CD1c-positive myeloid dendritic cell (primary cell): Measurements from ENCODE around the gene THAP4.

ENCODE experiments used
- DNase-seq: peaks from one replicate; pipeline ENCODE4 v3.0.0-alpha.2; 2016; ENCODE audit errors: extremely low spot score

Gene THAP4

DNA sequence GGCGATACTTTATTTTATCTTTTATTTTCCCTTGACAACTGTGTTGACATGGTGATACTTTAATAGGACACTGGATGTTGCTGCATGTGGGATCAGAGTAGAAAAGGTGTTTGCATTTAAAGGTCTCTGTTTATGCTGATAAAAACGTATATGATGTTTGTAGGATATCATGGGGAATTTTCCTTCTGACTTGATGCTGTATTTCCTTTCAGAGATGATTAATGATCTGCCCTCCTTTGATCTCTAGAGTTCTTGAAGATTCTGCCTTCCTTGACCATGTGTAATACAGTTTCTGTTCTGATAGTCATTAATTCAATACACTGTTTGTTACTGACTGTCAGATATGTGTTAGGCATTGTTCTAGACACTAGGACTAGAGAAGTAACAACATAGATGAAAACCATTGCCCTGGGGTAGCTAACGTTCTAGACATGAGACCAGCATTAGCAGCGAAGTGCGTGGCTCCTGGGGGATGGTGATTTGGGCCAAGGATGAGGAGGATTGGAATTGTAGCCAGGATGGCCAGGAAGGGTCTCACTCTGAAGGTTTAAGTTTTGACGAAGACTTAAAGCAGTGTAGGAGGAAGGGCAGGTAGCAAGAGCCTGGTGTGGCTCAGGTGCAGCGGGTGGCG, 3.3 kb upstream of the THAP4 start:
- no peak for DNase-seq

- DNase-seq, result no peak
Measured at GRCh38 chr2:241639385-241639784, 2.4 kb upstream of the THAP4 start.

DNA sequence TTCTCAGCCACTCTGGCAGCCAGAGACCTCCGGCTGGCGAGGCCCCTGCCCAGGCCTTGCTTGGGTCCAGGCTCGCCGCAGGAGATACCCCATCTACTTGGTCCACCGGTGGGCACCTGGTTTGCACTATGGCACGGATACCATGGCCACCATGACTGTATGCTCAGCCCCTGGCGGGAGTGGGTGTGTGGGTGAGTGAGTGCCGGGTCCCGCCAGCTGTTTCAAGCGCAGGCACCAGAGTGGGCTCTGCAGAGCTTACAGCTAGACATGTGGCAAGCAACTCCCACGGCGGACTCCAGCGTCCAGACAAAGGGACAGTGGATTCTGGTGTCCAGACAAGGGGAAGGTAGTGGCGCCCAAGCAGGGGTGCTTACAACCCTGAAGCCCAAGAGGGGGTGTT, 2.0 kb upstream of the THAP4 start:
- DNase-seq, result no peak

DNA sequence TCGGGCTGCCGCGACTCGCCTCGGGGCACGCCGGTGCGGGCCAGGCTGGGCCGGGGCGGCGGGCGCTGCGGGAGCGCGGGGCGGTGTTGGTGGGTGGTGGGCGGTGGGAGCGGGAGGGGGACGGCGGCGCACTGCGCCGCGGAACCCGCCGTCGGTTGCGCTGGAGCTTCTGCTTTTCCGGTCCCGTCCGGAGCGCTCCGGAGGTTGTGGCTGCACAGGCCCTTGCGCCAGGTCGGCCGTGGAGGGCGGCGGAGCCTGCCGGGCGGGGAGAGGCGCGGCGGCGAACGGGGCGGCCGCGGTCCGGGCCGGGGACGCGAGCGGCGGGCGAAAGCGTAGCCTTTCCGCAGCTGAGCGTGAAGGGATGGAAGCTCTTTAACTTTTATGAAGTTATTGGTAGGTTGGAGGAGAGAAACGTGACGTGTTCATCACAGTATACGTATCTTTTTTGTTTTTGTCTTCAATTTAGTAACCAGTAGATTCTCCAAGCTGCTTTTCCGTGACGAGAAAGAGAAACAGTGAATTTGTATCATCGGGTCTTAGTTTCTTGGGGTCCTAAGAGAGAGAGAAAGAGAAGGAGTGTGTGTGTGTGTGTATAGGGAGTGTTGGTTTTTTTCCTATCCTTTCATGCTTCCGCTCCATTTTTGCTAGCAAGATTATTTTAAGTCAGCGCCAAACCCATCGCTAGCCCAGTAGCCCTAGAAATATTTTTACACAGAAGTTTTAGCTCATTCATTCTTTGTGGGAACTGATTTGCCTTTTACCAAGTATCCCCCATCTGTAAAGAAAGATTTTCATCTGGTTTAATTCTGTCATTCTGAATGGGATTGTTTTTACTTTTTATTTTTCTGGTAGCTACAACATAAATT, 1.1 kb upstream of the THAP4 start:
- peak; percentile 79 for DNase-seq

DNA sequence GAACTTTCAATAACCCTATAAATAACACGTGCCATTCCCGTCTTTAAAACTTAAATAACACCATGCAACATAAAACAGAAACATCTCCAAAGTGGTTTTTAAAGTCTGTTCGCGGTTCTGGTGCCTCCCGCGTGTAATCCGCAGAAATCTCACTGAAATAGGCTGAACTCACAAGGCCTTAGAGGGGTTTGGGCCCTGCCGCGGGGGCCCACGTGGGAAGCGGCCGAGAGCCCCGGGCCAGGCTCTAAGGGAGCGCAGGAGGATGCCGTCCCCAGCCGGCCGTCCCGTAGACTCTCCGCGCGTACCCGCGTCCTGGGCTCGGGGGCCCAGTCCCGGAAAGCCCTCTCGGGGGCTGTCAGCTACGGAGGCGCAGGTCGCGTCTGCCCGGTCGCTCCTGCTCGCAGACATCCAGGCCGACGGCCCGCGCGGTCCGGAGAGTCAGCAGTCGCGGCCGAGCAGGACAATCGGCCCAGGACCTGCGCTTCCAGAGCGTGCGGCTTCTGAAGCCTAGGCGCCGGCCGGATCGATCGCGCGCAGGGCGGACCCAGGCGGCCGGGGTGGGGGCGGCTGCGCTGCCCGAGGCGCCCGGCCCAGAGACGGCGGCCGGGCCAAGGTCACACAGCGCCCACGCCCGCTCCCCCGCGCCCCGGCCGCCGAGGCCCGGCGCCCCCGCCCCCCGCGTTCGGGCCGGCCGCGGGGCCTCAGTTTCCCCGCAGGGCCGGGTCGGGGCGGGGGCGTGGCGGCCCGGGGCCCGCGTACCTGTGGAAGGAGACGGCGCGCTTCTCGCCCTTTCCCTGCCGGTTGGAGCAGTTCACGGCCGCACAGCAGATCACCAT, 558 bp downstream of the THAP4 start:
- peak; percentile 22 for DNase-seq

GRCh38 chr2:241635756-241636155, 1.2 kb downstream of the THAP4 start:
- DNase-seq, result no peak

DNA sequence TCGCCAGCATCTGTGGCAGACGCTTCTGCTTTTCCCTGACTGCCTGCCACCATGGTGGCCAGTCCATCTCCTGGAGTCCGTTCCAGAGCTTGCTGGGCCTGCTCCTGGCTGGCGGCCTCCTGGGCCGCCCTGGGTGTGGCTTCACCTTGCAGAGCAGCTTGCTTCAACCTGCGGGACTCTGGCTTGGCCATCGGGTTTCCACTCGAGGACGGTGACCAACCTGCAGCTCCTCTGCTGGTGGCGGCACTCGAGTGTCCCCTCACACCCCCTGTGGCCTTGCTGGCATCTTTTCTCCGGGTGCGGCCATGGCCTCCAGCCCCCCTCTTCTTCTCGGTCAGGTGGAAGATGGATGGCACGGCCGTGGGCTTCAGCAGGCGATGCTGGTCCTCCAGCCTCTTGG, 3.4 kb downstream of the THAP4 start:
- DNase-seq, result no peak

DNA sequence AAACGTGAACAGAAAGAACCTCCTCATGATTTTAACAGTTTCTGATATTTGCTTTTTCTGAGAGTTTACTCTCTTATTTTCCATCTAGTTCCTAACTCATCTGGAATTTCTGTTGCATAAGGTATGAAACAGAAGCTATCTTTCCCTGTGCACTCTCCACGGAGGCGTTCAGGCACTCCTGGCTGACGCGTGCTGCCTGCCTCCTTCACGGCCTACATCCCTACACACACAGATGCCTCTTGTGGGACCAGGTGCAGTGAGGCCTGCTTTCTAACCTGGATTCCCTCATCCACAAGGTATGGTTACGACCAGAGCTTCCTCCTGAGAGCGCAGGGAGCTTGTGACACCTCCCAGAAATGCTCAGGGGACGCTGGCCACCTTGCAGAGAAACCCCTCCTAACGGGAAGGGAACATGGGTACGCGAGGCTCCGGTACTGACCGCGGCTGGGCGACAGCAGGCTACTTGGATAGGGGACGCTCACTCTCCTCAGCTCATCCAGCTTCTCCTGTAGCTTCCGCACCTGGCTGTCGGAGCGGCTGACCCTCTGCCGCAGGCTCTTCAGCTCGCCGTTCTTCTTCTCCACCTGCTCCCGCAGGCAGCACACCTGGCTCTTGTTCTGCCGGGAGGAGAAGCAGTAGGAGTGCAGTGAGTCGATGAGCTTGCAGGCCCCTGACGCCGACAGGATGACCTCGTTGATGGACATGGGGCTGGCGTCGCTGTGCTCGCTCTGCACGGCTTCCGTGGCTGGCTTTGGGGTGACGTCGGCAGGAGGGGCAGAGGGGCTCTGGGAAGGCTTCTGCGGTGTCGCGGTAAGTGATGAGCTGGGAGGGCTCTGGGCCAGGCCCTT, 4.3 kb downstream of the THAP4 start:
- DNase-seq, result no peak

DNA sequence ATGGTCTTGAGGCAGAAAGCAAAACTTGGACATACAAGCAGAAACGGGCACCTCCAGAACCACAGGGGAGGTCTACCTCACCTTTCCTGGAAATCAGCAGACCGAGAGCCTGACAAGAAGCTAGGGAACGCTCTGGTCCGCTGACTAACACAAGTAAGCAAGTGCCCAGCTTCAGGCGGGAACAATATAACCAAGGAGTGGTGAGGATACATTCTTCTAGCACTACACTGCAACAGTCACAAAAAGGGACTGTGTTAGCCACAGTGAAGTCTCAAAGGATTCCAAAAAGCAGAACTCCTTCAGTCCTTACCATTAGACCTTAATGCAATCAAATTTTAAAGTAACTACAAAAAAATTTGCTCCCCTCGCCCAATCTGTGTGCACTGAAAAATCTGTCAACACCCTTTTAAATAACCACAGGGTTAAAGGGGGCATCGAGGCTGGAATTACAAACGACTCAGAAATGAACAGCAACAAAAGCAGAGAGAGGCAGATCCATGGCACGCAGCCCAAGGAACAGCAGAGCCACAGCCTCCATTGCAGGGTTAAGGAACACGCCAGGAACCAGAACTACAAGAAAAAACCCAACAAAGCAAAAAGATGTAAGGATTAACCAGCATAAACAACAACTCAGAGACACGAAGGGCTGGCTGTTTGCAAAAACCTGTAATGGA, 7.1 kb downstream of the THAP4 start:
- DNase-seq, result no peak

- no peak for DNase-seq
Measured at GRCh38 chr2:241627675-241628074, 9.3 kb downstream of the THAP4 start.

- DNase-seq, result peak; percentile 37
Measured at GRCh38 chr2:241620419-241620769, 16.6 kb downstream of the THAP4 start.

DNA sequence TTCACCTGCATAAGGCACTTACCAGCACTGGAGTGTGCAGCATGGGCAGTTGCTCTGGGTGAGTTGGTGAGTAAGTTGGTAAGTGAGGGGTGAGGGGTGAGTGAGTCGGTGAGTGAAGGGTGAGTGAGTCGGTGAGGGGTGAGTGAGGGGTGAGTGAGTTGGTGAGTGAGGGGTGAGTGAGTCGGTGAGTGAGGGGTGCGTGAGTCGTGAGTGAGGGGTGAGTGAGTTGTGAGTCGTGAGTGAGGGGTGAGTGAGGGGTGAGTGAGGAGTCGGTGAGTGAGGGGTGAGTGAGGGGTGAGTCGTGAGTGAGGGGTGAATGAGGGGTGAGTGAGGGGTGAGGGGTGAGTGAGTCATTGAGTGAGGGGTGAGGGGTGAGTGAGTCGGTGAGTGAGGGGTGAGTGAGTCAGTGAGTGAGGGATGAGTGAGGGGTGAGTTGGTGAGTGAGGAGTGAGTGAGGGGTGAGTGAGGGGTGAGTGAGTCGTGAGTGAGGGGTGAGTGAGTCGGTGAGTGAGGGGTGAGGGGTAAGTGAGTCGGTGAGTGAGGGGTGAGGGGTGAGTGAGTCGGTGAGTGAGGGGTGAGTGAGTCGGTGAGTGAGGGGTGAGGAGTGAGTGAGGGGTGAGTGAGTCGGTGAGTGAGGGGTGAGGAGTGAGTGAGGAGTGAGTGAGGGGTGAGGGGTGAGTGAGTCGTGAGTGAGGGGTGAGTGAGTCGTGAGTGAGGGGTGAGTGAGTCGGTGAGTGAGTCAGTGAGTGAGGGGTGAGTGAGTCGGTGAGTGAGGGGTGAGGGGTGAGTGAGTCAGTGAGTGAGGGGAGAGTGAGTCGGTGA, 17.1 kb downstream of the THAP4 start:
- DNase-seq, result no peak

GRCh38 chr2:241618829-241619228, 18.1 kb downstream of the THAP4 start:
- no peak for DNase-seq

DNA sequence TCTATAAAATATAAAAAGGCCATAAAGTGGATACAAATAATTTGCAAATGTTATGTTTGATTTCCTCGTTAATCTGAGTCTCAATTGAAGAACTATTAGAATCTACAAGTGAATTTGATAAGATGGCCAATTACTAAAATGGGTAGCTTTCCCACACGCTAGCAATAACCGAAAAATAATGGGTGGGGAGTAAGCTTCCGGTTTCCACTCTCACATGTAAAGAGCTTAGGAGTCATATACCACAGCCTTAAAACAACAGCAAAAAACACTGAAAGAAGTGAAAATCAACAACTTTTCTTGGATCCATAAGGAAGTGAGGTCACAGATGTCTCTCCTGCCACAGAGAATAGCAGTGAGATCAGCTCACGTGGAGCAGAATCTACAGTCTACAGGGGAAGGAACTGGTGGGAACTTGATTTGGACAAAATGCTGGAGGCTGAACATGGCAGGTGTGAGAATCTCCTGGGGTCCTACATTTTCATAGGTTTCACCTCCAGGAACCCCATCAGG, 18.6 kb downstream of the THAP4 start:
- DNase-seq, result no peak

DNA sequence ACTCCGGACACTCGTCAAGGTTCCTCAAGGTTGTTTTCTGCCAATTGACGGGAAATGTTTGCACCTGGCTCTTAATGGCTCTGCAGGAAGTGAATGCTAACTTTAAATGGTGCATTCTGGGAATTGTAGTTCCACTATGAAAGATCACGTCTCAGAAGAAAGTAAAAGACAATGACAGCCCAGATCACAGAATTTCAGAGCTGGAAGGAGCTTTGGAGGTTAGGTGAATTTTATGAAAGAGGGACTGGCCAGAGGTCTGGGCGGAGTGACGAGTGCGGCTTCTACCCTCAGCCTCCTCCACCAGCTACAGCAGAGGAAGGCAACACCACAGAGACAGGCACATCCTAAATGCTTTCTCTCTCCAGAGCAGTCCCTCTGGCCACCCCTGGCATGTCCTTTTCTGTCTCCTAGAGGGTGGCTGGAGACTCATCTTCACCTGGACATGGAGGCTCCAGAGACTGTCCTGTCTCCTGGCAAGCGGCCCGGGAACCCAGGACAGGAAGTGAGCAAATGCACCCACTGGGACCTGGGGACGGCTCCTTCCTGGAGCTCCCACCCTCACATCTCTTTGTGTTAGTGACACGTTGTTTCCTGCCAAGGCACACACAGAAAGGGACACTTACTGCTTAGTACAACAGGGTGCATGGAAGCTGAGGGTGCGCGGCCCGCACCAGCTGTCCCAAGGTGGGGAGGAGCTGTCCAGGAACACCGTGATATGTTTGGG, 19.4 kb downstream of the THAP4 start:
- peak; percentile 55 for DNase-seq

DNA sequence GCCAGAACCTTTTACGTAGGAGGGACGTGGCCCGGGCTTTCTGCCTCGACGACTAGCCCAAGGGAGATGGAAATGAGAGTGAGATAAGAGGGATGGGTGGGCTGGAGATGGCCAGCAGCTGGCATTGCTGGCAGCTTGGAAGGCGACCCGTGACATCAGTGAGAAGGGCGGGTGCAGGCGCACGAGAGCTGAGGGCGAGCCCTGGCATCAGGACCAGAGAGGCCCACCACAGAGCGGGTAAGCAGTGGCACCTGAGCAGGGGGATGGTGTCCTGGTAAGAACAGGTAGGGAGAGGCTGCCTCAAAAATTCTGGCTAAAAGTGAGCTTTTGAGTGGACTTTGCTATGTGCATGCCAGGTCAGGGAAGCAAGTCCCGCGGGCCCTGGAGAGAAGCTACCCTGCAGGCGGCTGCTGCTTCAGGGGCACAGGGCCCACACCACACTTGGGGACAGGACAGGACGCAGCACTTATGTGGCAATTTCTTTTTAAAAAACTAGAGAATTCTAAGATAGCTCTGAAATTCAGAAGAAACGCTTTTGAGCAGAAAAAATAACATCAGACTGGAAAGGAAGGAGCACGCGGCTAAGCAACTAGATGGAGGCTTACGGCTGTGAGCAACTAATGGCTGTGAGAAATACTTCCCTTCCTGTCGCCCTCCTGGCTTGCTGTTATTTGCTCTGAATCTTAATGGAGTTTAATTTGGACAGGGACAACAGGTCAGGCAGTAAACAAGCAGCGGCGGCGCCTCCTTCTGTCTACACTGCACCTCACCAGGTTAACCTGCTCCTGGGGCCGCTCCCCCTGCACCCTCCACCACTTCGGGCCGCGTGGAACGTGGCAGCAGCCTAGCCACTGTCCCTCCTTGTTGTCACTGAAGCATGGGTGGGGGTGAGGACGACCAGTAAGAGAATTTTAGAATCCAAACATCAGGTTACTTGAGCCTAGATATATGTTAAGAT, 20.5 kb downstream of the THAP4 start:
- no peak for DNase-seq

- DNase-seq, result no peak
Measured at GRCh38 chr2:241615522-241616052, 21.4 kb downstream of the THAP4 start.

DNA sequence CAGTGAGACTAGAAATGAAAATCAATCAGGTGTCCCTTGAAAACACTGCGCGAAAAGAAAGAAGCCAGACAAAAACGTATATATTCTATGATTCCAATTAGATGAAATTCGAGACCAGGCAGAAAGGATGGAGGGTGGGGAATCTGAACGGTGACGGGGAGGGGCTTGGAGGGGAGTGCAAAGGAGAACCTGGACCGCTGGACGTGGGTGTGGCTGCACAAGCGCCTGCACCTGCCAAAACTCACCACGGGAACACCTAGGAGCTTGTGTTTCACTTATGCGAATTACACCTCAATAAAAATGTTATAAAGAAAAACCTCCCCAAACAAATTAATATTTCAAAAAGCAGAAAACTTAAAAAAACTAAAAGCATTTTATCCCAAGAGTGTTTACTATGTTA, 21.9 kb downstream of the THAP4 start:
- DNase-seq, result no peak
